Fibroblast of peridontal ligament (primary cell): ENCODE data around the gene CNTROB.

Source experiments
- DNase-seq: peaks from one replicate; pipeline ENCODE4 v3.0.0-alpha.2; 2010; ENCODE audit errors: extremely low read depth

CNTROB gene

DNA sequence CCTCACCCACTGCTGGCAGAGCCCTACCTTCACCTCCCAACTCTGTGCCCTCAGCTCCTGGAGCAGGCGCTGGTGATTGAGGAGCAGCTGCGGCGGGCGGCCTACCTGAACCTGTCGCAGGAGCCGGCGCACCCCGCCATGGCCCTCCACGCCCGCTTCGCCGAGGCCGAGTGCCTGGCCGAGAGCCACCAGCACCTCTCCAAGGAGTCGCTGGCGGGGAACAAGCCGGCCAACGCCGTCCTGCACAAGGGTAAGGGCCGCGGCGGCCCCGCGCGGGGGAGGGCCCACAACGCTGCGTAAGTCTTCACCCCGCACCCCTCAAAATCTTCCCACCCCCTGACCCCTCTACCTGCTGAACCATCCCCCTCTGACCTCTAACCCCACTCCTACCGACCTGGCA is 22.9 kb upstream of the CNTROB start:
- DNase-seq = no peak

DNA sequence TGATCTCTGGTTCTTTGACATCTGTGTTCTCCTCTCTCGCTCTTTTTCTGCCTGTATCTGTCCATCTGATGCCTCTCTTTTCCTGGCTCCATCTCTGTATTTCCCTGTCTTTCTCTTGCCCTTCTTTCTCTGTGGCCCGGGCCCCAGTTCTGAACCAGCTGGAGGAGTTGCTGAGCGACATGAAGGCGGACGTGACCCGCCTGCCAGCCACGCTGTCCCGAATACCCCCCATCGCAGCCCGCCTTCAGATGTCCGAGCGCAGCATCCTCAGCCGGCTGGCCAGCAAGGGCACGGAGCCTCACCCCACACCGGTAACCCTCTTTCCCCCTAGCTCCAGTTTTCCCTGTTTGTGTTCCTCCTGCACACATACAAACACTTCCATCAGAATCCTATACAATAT is 21.7 kb upstream of the CNTROB start:
- no peak for DNase-seq

GRCh38 chr17:7910711-7911110 is 21.3 kb upstream of the CNTROB start:
- DNase-seq = no peak

- no peak for DNase-seq
These were observed 20.9 kb upstream of the CNTROB start for GRCh38 chr17:7911116-7911515.

- peak; percentile 88 for DNase-seq
These were observed 19.0 kb upstream of the CNTROB start for GRCh38 chr17:7912927-7913524.

- peak; percentile 38 for DNase-seq
These were observed 16.8 kb upstream of the CNTROB start for GRCh38 chr17:7915179-7915610.

- DNase-seq = peak; percentile 95
These were observed 16.2 kb upstream of the CNTROB start, which contains the start of gene RNF227 for GRCh38 chr17:7915611-7916384. TSS of gene RNF227 (minus strand) at chr17:7916289. CDS start at chr17:7916195, 94 bp downstream.

GRCh38 chr17:7916385-7916682 is 15.7 kb upstream of the CNTROB start:
- no peak for DNase-seq

DNA sequence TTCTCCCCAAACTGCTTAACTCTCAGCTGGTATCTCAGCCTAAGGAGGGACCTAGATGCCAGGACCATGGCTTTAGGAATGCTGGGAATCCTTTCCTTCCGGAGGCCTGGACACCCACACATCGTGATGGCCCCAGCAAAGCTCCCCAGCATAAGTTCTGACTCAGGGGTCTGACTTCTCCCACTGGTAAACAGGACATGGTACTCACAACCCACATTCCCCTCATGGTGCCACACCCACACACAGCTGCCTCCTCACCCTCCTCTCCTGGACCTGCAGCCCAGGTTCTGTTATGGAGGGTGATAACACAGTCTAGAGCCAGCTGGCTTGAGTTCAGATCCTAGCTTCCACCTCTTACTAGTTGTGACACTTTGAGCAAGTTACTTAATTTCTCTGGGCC is 15.2 kb upstream of the CNTROB start:
- peak; percentile 6 for DNase-seq

- DNase-seq = no peak
These were observed 9.6 kb upstream of the CNTROB start for GRCh38 chr17:7922269-7922844.

- peak; percentile 73 for DNase-seq
These were observed 9.0 kb upstream of the CNTROB start for GRCh38 chr17:7922845-7923628.

DNA sequence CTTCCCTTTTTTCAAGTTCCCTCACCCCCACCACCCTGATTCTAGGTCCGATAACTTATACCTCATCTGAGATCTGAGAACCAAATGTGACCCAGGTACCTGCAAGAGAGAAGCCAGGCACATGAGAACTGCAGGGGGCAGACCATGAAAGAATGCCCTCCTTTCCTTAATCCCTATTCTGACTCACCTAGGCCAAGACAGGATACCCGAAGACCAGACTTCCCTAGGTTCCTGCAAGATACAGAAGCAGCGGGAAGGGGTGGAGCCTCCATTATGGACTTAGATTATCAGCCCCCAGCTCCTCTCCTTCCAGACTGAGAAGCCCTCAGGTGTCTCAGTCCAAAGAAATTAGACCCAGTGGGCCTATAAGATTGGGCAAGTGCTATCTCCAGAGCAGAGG is 4.4 kb upstream of the CNTROB start:
- no peak for DNase-seq

GRCh38 chr17:7929158-7930023 is 2.6 kb upstream of the CNTROB start, which contains the start of gene KCNAB3:
TSS of gene KCNAB3 (minus strand) at chr17:7929856. CDS start at chr17:7929435, 421 bp downstream.
- peak; percentile 57 for DNase-seq

GRCh38 chr17:7930841-7931631 is 970 bp upstream of the CNTROB start:
- no peak for DNase-seq

DNA sequence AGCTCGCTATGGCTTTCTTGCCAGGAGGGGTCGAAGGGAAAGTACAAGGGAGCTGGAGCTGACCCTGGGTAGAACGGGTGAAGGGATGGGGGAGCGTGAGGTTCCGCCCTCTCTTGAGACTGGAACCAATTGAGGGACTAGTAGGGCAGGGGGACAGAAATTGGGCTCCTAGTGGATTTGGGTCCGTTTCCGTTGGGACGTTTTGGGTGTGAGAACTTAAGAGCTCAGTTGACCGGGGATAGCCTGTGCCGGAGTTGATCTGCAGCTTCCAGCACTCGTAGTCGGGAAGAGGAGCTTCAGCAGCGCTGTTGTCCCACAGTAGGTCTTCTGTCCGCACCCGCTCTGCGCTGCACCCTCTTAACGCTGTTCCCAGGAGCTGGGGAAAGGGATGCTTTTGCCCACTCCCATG is 481 bp downstream of the CNTROB start:
- DNase-seq = peak; percentile 28

GRCh38 chr17:7932949-7933348 is 943 bp downstream of the CNTROB start:
- DNase-seq = peak; percentile 38

DNA sequence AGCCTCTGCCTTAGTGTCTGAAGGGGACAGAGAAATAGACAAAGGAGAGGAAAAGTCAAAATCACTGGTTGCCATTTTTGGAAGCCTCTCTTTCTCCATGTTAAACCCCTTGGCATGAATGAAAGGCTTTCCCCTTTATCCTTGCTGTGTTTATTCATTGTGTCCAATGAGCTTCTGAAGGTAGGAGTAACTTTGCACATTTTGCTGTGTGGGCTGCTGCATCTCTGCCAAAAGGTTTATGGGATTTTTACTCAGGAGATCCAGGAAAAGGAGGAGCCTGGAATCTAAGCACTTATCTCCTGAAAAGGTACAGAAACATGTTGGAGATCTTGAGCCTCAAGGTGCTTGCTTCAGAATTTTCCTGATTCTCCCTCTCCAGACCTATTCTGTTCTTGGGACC is 3.9 kb downstream of the CNTROB start:
- no peak for DNase-seq

DNA sequence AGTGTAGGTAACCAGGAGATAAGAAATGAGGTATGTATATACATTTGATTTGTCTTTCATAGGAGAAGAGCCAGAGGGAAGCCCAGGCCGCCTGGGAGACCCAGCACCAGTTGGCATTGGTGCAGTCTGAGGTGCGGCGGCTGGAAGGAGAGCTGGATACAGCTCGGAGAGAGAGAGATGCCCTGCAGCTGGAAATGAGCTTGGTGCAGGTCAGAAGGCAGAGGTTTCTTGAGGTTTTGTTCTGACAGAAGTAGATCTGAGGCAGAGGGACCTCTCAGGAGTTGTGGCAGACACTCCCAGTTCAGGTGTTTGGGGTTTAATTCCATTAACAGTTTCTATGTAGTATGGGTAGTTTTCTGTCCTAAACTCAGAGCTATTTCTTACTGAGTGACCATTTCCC is 8.0 kb downstream of the CNTROB start:
- no peak for DNase-seq

- DNase-seq = no peak
These were observed 8.7 kb downstream of the CNTROB start for GRCh38 chr17:7940743-7941142.

- no peak for DNase-seq
These were observed 11.3 kb downstream of the CNTROB start for GRCh38 chr17:7943291-7943690.

DNA sequence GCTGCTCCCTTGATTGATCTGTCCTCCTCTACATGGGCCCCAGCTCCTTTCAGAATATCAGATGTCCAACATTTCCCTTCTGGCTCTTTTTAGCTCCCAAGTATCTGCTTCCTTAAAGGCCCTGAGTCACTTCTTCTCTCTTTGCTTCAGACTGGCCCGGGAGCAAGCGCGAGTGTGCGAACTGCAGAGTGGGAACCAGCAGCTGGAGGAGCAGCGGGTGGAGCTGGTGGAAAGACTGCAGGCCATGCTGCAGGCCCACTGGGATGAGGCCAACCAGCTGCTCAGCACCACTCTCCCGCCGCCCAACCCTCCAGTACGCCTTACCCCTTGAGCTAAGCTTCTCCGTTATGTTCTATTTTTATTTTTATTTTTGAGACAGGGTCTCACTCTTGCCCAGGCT is 12.3 kb downstream of the CNTROB start:
- DNase-seq = no peak
